GM03348 (cell line): Measurements from ENCODE around the gene TECPR1.

Experiments used
- DNase-seq: peaks from one replicate; pipeline ENCODE4 v3.0.0; 2012; ENCODE audit warnings: low spot score

The TECPR1 gene

GRCh38 chr7:98191668-98192431, 60.2 kb downstream of the TECPR1 start:
- no peak for DNase-seq

- DNase-seq = no peak
Measured at GRCh38 chr7:98189559-98189958, 62.5 kb downstream of the TECPR1 start.

- no peak for DNase-seq
Measured at GRCh38 chr7:98187138-98187502, 64.9 kb downstream of the TECPR1 start.

GRCh38 chr7:98186452-98187137, 65.4 kb downstream of the TECPR1 start:
- peak; percentile 41 for DNase-seq

- no peak for DNase-seq
Measured at GRCh38 chr7:98185101-98185500, 66.9 kb downstream of the TECPR1 start.

GRCh38 chr7:98180751-98181150, 71.3 kb downstream of the TECPR1 start:
- no peak for DNase-seq

- DNase-seq = no peak
Measured at GRCh38 chr7:98178762-98179490, 73.1 kb downstream of the TECPR1 start.

- DNase-seq = no peak
Measured at GRCh38 chr7:98178321-98178720, 73.7 kb downstream of the TECPR1 start.

GRCh38 chr7:98177553-98177952, 74.5 kb downstream of the TECPR1 start:
- no peak for DNase-seq

GRCh38 chr7:98175260-98175940, 76.6 kb downstream of the TECPR1 start:
- no peak for DNase-seq

- DNase-seq = no peak
Measured at GRCh38 chr7:98174334-98175259, 77.4 kb downstream of the TECPR1 start.

GRCh38 chr7:98171449-98171848, 80.6 kb downstream of the TECPR1 start:
- no peak for DNase-seq

- DNase-seq = no peak
Measured at GRCh38 chr7:98170966-98171365, 81.1 kb downstream of the TECPR1 start.

GRCh38 chr7:98168904-98169621, 83.0 kb downstream of the TECPR1 start:
- no peak for DNase-seq

- peak; percentile 82 for DNase-seq
Measured at GRCh38 chr7:98168181-98168903, 83.7 kb downstream of the TECPR1 start.

- no peak for DNase-seq
Measured at GRCh38 chr7:98167653-98168052, 84.4 kb downstream of the TECPR1 start.

GRCh38 chr7:98166668-98166970, 85.4 kb downstream of the TECPR1 start:
- no peak for DNase-seq

GRCh38 chr7:98165827-98166667, 86.0 kb downstream of the TECPR1 start:
- peak; percentile 25 for DNase-seq
